ENCODE results near the gene FOXB2.

DNA sequence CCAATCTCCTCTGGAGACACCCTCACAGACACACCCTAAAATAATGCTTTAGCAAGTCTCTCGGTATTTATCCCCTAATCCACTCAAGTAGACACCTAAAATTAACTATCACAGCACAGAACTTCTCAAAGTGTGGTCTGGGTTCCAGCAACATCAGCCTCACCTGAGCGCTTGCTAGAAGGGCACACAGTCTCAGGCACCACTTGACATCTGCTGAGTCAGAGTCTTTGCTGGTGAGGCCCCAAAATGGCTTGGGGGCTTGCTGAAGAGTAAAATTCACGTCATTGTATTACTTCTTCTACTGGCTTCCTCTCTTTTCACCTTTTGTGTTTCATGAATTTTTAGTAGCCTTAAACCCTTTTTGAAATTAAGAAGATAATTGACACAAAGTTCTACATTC is 9.0 kb downstream of the FOXB2 start:
- no peak for TF ChIP-seq GATA3 (IDR thresholded peaks at IDR 0.05; ENCODE audit: low read depth, low read length)
- no peak for TF ChIP-seq GATA2 (IDR thresholded peaks at IDR 0.05; ENCODE audit: low read depth, low read length)

Data from SH-SY5Y (cell line).